Measurements from ENCODE around the gene F11R. TPM values are rescaled to one million over a fixed set of nuclear protein-coding genes. Genes with fewer than 3 reads are reported as not detected.

F11R gene
- total RNA-seq (10 to 100 TPM in 6 of 10 donors, 1 to 10 TPM in 4; 7.1 to 22.7 (median 10.5) TPM), polyA plus RNA-seq (1 to 10 TPM; 7.5 to 9.9 TPM)
- long read RNA-seq, donor 1, partial matches to known transcripts = 0 of 6 reads
- long read RNA-seq, donor 1, other reads (novel, unspliced or antisense) = 6 of 6 reads
- long read RNA-seq, donor 2, partial matches to known transcripts = 3 of 3 reads
- long read RNA-seq, donor 2, other reads (novel, unspliced or antisense) = 0 of 3 reads
- long read RNA-seq, donor 3, partial matches to known transcripts = 0 of 2 reads
- long read RNA-seq, donor 3, other reads (novel, unspliced or antisense) = 2 of 2 reads

DNA sequence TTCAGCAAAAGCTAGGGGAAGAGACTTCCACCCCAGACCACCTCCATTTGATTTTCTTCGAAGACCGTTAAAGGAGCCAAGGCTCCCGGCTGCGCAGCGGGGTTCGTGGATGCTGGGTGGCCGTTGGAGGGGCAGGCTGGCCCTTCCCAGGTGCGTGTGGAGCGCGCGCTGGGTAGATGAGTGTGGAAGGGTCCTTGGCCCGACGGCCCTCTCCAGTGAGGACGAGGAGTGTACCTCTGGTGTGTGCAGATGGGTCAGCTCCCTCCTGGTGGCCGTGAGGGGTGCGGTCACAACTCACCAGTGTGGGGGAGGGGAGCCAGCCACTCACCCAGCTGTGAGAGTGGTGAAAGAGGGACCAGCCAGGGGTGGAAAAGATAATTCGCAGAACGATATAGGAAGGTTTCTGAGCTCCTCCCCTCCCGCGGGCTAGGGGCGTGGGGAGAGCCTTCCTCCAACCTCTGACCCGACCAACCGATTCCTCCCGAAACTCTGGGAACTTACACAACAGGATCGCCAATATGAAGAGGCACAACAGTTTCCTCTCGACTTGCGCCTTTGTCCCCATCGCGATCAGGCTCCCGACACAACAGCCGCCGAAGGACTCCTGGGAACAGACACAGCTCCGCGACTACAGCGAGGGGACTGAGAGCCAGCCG is at the start of gene F11R:
Gene F11R (minus strand): TSS at position 644 of the 656 bp plus-strand sequence. CDS start 79 bp downstream, at position 565.
- intact Hi-C loops (cut with DNase I) = no loop called here
- 1 to 2% methylated on average over 33 to 36 of the region's 36 CpGs for WGBS, 2 donors
- DNase-seq = peak; percentile 34 to 55

DNA sequence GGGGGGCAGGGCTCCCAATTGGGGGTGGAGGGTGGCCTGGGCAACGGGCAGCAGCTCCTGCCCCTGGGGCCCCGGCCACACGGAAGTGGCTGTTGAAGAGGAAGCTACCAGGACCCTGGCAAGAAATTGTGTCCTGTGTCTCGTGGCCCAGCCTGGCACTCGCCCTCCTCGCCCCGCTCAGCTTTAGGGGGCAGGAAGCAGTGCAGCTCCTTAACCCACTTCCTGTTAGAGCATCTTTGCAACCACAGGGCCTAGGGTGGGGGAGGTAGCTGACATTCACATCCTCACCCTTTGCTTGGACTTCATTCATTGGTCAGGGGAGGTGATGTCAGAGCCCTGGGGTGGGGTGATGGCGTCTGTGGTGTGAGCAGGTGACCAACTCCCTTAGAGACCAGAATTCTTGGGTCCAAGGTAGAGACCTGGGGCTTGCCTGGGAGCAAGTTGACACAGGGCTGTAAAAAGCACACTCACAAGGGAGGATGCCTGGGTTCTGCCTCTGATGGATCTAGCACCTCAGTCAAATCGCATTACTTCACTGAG is 48.8 kb upstream of the F11R start, which contains the start of gene ARHGAP30:
Gene ARHGAP30 (minus strand): TSS at position 161 of the 540 bp plus-strand sequence. CDS start 267 bp downstream, outside the sequence.
- TF ChIP-seq, protein P1, sequence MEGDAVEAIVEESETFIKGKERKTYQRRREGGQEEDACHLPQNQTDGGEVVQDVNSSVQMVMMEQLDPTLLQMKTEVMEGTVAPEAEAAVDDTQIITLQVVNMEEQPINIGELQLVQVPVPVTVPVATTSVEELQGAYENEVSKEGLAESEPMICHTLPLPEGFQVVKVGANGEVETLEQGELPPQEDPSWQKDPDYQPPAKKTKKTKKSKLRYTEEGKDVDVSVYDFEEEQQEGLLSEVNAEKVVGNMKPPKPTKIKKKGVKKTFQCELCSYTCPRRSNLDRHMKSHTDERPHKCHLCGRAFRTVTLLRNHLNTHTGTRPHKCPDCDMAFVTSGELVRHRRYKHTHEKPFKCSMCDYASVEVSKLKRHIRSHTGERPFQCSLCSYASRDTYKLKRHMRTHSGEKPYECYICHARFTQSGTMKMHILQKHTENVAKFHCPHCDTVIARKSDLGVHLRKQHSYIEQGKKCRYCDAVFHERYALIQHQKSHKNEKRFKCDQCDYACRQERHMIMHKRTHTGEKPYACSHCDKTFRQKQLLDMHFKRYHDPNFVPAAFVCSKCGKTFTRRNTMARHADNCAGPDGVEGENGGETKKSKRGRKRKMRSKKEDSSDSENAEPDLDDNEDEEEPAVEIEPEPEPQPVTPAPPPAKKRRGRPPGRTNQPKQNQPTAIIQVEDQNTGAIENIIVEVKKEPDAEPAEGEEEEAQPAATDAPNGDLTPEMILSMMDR (IDR thresholded peaks at IDR 0.05) = no peak
- Histone ChIP-seq H3K9me3 (no peaks in the 10 kb centered on the region), H3K36me3 (peaks cover 0 to 8% (median 0%) of the 10 kb centered on the region in 9 donors), H3K27ac (peak within 1 kb of the TSS in 8 of 10 donors; percentile 29 to 97 (median 60)), H3K4me1 (peaks cover 0 to 48% (median 0%) of the 10 kb centered on the region in 9 donors), H3K4me3 (peak within 1 kb of the TSS in 8 of 10 donors; percentile 5 to 82 (median 36)), H3K27me3 (peaks cover 0 to 13% (median 6%) of the 10 kb centered on the region in 7 donors)
- peak; percentile 63 to 83 (median 68) for ATAC-seq
- 75 to 79% methylated on average over 9 of the region's 9 CpGs for WGBS, 2 donors
- intact Hi-C loops (cut with DNase I) = no loop called here
- peak; percentile 59 to 60 for DNase-seq

More for the DNA sequence above, at the start of gene F11R:
- no peaks in the 10 kb centered on the region for H3K36me3 ChIP-seq
- H3K27ac ChIP-seq = peak within 1 kb of the TSS; percentile 40 to 97 (median 90)
- peaks cover 0 to 56% (median 22%) of the 10 kb centered on the region in 9 donors for H3K4me1 ChIP-seq
- H3K9me3 ChIP-seq = no peaks in the 10 kb centered on the region
- peak; percentile 45 to 82 (median 73) for ATAC-seq
- peak within 1 kb of the TSS; percentile 54 to 76 (median 68) for H3K4me3 ChIP-seq
- TF ChIP-seq, protein P1 (IDR thresholded peaks at IDR 0.05) = peak in 2 of 9 donors; percentile 12 to 24
- peaks cover 0 to 11% (median 0%) of the 10 kb centered on the region in 7 donors for H3K27me3 ChIP-seq

DNA sequence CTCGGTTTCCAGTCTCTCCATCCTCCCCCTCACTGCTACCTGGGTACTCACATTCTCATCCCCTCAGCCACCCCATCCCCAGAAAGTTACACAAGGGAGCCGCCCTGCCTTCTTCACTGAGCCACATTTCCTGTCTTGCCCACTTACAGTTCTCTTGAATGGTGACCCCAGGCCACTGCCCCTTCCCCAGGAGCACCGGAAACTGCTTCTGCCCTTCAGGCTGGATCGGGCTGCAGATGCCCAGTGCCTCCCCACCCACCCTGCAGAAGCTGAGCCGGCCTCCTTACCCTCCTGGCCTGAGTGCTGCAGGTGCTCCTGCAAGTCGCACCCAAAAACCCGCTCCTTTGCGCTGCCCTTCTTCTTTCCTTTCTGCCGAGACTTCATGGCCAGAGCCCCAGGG is 48.3 kb upstream of the F11R start:
- Histone ChIP-seq H3K4me3 (peak overlapping the region in 8 of 10 donors; percentile 5 to 82 (median 36)), H3K27ac (peak overlapping the region in 8 of 10 donors; percentile 29 to 97 (median 60)), H3K4me1 (peaks cover 0 to 51% (median 0%) of the 10 kb centered on the region in 9 donors), H3K27me3 (peaks cover 0 to 15% (median 9%) of the 10 kb centered on the region in 7 donors), H3K9me3 (no peaks in the 10 kb centered on the region), H3K36me3 (peaks cover 0 to 11% (median 0%) of the 10 kb centered on the region in 9 donors)
- TF ChIP-seq, protein P1 (IDR thresholded peaks at IDR 0.05) = no peak
- ATAC-seq (peak in 3 of 8 donors; percentile 2 to 11 (median 9)), DNase-seq (no peak)
- WGBS, 2 donors = 79 to 88% methylated on average over 9 of the region's 9 CpGs
- intact Hi-C loops (cut with DNase I) = no loop called here

All from heart right ventricle (tissue), 16 donors.